ENCODE results near the gene MRPL17.
"Not testable (repeated sequence)": the region's sequence is repeated elsewhere in the genome, so short reads cannot be mapped to it uniquely, and the experiment has no call there.

Gene MRPL17

GRCh38 chr11:6682936-6683861, at the start of gene MRPL17:
Gene MRPL17 (minus strand): TSS chr11:6683340. CDS start chr11:6683296, 44 bp downstream.
- DNase-seq: peak; percentile 97

- no peak for DNase-seq
Observed at GRCh38 chr11:6727971-6728760, 45.0 kb upstream of the MRPL17 start.

- no peak for DNase-seq
Observed at GRCh38 chr11:6725386-6725896, 42.3 kb upstream of the MRPL17 start.

- no peak for DNase-seq
Observed at GRCh38 chr11:6724013-6724412, 40.9 kb upstream of the MRPL17 start.

- no peak for DNase-seq
Observed at GRCh38 chr11:6721343-6721742, 38.2 kb upstream of the MRPL17 start.

- DNase-seq: no peak
Observed at GRCh38 chr11:6719576-6719975, 36.4 kb upstream of the MRPL17 start.

GRCh38 chr11:6717426-6717825, 34.3 kb upstream of the MRPL17 start:
- no peak for DNase-seq

GRCh38 chr11:6711552-6711951, 28.4 kb upstream of the MRPL17 start:
- DNase-seq: peak; percentile 45

GRCh38 chr11:6708876-6709275, 25.7 kb upstream of the MRPL17 start:
- DNase-seq: no peak

GRCh38 chr11:6705905-6706535, 22.9 kb upstream of the MRPL17 start:
- no peak for DNase-seq

GRCh38 chr11:6703247-6704063, 20.3 kb upstream of the MRPL17 start:
- DNase-seq: no peak

GRCh38 chr11:6701955-6702354, 18.8 kb upstream of the MRPL17 start:
- DNase-seq: not testable (repeated sequence)

- DNase-seq: no peak
Observed at GRCh38 chr11:6695377-6695776, 12.2 kb upstream of the MRPL17 start.

GRCh38 chr11:6694229-6694535, 11.0 kb upstream of the MRPL17 start:
- DNase-seq: no peak

- no peak for DNase-seq
Observed at GRCh38 chr11:6693342-6694228, 10.4 kb upstream of the MRPL17 start.

GRCh38 chr11:6692128-6692527, 9.0 kb upstream of the MRPL17 start:
- DNase-seq: no peak

- not testable (repeated sequence) for DNase-seq
Observed at GRCh38 chr11:6690431-6691132, 7.4 kb upstream of the MRPL17 start.

- no peak for DNase-seq
Observed at GRCh38 chr11:6687876-6688275, 4.7 kb upstream of the MRPL17 start.

GRCh38 chr11:6686006-6686405, 2.9 kb upstream of the MRPL17 start:
- DNase-seq: no peak

GRCh38 chr11:6684068-6684467, 928 bp upstream of the MRPL17 start:
- DNase-seq: not testable (repeated sequence)

GRCh38 chr11:6682591-6682935, 577 bp downstream of the MRPL17 start:
- no peak for DNase-seq

Measured in activated CD4-positive, CD25-positive, alpha-beta regulatory T cell treated with anti-CD3 and anti-CD28 coated beads, Interleukin-2, amount 50 U/mL, for 72 hours (primary cell).